GM12801 (cell line): ENCODE measurements around the gene OTOP2.

Experiments used
- CTCF ChIP-seq: IDR thresholded peaks from one replicate; pipeline ENCODE4 v1.5.1; 2011; ENCODE audit warnings: control low read depth; ENCODE audit not compliant: insufficient read length; ENCODE audit errors: extremely low read depth

Gene OTOP2

DNA sequence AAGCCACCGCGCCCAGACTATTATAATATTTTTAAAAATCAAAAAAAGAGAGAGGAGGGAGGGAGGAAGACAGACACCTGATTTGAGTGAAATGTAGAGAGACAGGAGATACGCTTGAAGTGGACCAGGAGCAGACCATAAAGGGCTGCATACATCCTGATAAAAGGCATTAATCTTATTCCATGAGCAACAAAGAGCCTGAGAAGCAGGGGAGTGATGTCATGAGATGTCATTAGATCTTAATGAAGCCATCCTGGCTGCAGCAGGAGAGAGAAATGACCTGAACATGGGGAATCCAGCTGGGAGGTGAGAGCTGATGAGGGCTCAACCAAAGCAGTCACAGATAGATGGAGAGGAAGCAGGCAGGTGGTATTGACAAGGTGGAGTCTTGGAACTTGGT is 53.7 kb downstream of the OTOP2 start:
- TF ChIP-seq CTCF = no peak

GRCh38 chr17:74978240-74978639 is 54.2 kb downstream of the OTOP2 start:
- TF ChIP-seq CTCF = no peak

GRCh38 chr17:74979408-74980146 is 55.5 kb downstream of the OTOP2 start:
- no peak for TF ChIP-seq CTCF

DNA sequence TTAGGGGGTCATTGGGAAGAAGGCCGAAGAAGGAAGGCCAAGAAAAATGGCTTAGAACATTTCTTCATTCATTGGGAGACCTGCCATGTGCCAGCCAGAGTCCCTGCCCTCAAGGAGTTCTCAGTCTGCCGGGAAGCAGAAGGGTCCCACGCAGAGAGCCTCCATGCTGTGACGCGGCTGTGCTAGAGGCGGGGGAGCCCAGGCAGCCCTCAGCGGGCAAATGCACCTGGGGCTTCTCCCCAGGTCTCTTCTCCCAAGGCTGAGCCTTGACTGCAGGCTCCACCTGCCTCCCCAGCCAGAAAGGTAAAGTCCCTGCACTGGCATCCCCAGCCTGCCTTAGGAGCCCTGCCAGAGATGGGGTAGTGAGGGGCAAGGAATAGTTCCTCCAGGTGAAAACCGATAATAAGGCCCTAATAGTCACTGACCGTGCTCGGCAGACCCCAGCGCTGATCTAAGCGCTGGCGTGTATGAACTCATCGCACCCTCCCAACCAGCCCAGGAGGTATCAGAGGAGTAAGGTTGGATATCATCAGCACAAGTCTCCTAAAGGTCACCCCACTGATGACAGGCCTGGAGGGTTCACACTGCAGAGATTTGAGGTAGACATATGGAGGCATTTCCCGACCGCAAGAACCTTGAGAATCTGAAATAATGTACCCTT is 57.4 kb downstream of the OTOP2 start:
- no peak for TF ChIP-seq CTCF

GRCh38 chr17:74981979-74982662 is 58.0 kb downstream of the OTOP2 start:
- TF ChIP-seq CTCF = no peak
